Gastrocnemius medialis (tissue), 4 donors: Measurements from ENCODE around the gene CYP39A1. TPM values are rescaled to one million over a fixed set of nuclear protein-coding genes. Genes with fewer than 3 reads are reported as not detected.

ENCODE experiments used
- ATAC-seq, 2 donors: fragments of 150-250 bp; one replicate each; pipeline ENCODE4 v1.9.1; 2016
- DNase-seq, 2 donors: peaks; one replicate each; pipeline ENCODE4 v3.0.0-alpha.2; 2019
- H3K27ac ChIP-seq, 4 donors: fragments of 200-600 bp; sonication (generic); 1 replicate in 1 of 4; 2 replicates in 3 of 4; pipeline ENCODE4 v1.5.1; 2016 to 2018; ENCODE audit warnings: mild to moderate bottlenecking in 2 of 4, moderate library complexity in 1 of 4
- H3K27me3 ChIP-seq, 3 donors: fragments of 200-600 bp; sonication (generic) in 2 of 3; 1 replicate in 1 of 3; 2 replicates in 2 of 3; pipeline versions ENCODE4 v1.5.1 to v1.6.0; 2016 to 2019; ENCODE audit warnings: mild to moderate bottlenecking in 1 of 3, moderate library complexity in 1 of 3
- H3K36me3 ChIP-seq, 2 donors: fragments of 200-600 bp; sonication (generic) in 1 of 2; one replicate each; pipeline ENCODE4 v1.5.1; 2017 to 2018
- H3K4me1 ChIP-seq, 2 donors: fragments of 200-600 bp; sonication (generic) in 1 of 2; one replicate each; pipeline ENCODE4 v1.5.1; 2016 to 2017; ENCODE audit warnings: mild to moderate bottlenecking in 2 of 2
- H3K4me3 ChIP-seq, 4 donors: fragments of 200-600 bp; sonication (generic) in 3 of 4; 1 replicate in 1 of 4; 2 replicates in 3 of 4; pipeline ENCODE4 v1.5.1; 2016 to 2019; ENCODE audit warnings: mild to moderate bottlenecking in 2 of 4
- H3K9me3 ChIP-seq, 3 donors: fragments of 200-600 bp; sonication (generic) in 2 of 3; 1 replicate in 1 of 3; 2 replicates in 2 of 3; pipeline ENCODE4 v1.5.1; 2016 to 2019
- CTCF ChIP-seq, 5 experiments: fragments of 450-650 bp in 3 of 5; fragments of 200-600 bp in 2 of 5; sonication (generic) in 2 of 5; IDR thresholded peaks in 4 of 5; conservative IDR thresholded peaks in 1 of 5; 1 replicate in 4 of 5; 2 replicates in 1 of 5; pipeline ENCODE4 v1.5.1; 2016 to 2019; ENCODE audit warnings: antibody characterized with exemption in 5 of 5, mild to moderate bottlenecking in 3 of 5, moderate library complexity in 3 of 5
- POLR2A ChIP-seq, 2 donors: fragments of 450-650 bp; IDR thresholded peaks; one replicate each; pipeline ENCODE4 v1.6.1; 2017; ENCODE audit warnings: antibody characterized with exemption in 2 of 2, mild to moderate bottlenecking in 2 of 2, moderate library complexity in 2 of 2
- in situ Hi-C, 4 donors: fragments of 200-750 bp; cut with MboI; loops; one replicate each; pipeline versions ENCODE4 v1.15.0 to v1.8.0; 2017; ENCODE audit warnings: low sequenced_read_pairs in 4 of 4
- intact Hi-C: fragments of 100-400 bp; cut with DNase I; formaldehyde crosslinking; loops from one replicate; pipeline ENCODE4 v1.15.1; 2023; ENCODE audit warnings: low total_unique reads
- total RNA-seq, 4 donors: library from RNA; depleted of rRNA; stranded (reverse); fragments of >200 nt; gene quantifications; one replicate each; pipeline versions ENCODE4 v1.1.0 to v1.2.3, GENCODE V29; 2016

Gene CYP39A1
- total RNA-seq, 4 donors from 2014 or later: 0.24 to 3.8 (median 1.0) TPM

- no peaks in the 10 kb centered on the region for H3K9me3 ChIP-seq
- H3K27me3 ChIP-seq: no peaks in the 10 kb centered on the region
- H3K27ac ChIP-seq: no peak overlapping the region
- H3K36me3 ChIP-seq: no peaks in the 10 kb centered on the region
- H3K4me1 ChIP-seq: no peaks in the 10 kb centered on the region
- H3K4me3 ChIP-seq: no peak overlapping the region
- in situ Hi-C loops: no loop called here
- intact Hi-C loops: no loop called here
- DNase-seq: no peak
- TF ChIP-seq CTCF (IDR thresholded peaks at IDR 0.05 in 4 of 5, conservative IDR thresholded peaks at IDR 0.05 in 1 of 5) (no peak), POLR2A (IDR thresholded peaks at IDR 0.05) (no peak)
- no peak for ATAC-seq
These were observed 126.0 kb downstream of the CYP39A1 start for GRCh38 chr6:46526607-46527006.

GRCh38 chr6:46525583-46525982 is 127.0 kb downstream of the CYP39A1 start:
- H3K27ac ChIP-seq: no peak overlapping the region
- H3K4me1 ChIP-seq: no peaks in the 10 kb centered on the region
- in situ Hi-C loops: no loop called here
- no peaks in the 10 kb centered on the region for H3K9me3 ChIP-seq
- ATAC-seq: no peak
- no peaks in the 10 kb centered on the region for H3K36me3 ChIP-seq
- intact Hi-C loops: no loop called here
- no peaks in the 10 kb centered on the region for H3K27me3 ChIP-seq
- TF ChIP-seq POLR2A (IDR thresholded peaks at IDR 0.05): no peak
- TF ChIP-seq CTCF (IDR thresholded peaks at IDR 0.05 in 4 of 5, conservative IDR thresholded peaks at IDR 0.05 in 1 of 5): no peak
- no peak for DNase-seq
- no peak overlapping the region for H3K4me3 ChIP-seq

DNA sequence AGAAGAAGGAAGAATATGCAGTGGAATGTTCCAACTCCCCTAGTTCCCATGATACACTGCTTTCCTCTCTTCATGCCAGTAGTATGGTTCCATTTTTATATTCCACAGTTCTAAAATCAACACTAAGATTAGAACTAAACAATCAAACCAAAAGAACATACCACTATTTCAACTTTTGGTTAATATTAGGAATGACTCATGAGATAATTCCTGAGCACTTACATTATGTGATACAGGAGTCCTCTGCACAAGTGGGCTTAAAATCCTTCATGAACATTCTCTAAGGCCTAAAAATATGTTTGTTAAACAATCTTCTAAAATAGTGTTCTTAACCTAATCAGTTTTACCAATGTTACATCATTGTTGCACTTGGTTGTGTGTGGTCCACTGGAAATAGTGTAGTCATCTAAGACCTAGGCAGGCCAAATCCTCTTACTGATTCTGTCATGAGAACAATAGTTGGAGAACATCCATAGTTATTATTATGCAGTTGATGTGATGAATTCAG is 131.1 kb downstream of the CYP39A1 start:
- no peaks in the 10 kb centered on the region for H3K36me3 ChIP-seq
- in situ Hi-C loops: no loop called here
- intact Hi-C loops: no loop called here
- peaks cover 0 to 2% of the 10 kb centered on the region in 2 donors for H3K4me1 ChIP-seq
- no peak for DNase-seq
- TF ChIP-seq POLR2A (IDR thresholded peaks at IDR 0.05) (no peak), CTCF (IDR thresholded peaks at IDR 0.05 in 4 of 5, conservative IDR thresholded peaks at IDR 0.05 in 1 of 5) (no peak)
- no peaks in the 10 kb centered on the region for H3K9me3 ChIP-seq
- no peak overlapping the region for H3K4me3 ChIP-seq
- no peak for ATAC-seq
- H3K27ac ChIP-seq: no peak overlapping the region
- H3K27me3 ChIP-seq: no peaks in the 10 kb centered on the region

- no peak for ATAC-seq
- H3K27me3 ChIP-seq: no peaks in the 10 kb centered on the region
- no peak overlapping the region for H3K27ac ChIP-seq
- intact Hi-C loops: no loop called here
- H3K9me3 ChIP-seq: no peaks in the 10 kb centered on the region
- no peak for TF ChIP-seq POLR2A (IDR thresholded peaks at IDR 0.05)
- no peak for TF ChIP-seq CTCF (IDR thresholded peaks at IDR 0.05 in 4 of 5, conservative IDR thresholded peaks at IDR 0.05 in 1 of 5)
- DNase-seq: no peak
- no peak overlapping the region for H3K4me3 ChIP-seq
- in situ Hi-C loops: no loop called here
- no peaks in the 10 kb centered on the region for H3K36me3 ChIP-seq
- peaks cover 11 to 19% of the 10 kb centered on the region in 2 donors for H3K4me1 ChIP-seq
These were observed 135.4 kb downstream of the CYP39A1 start for GRCh38 chr6:46517202-46517601.

DNA sequence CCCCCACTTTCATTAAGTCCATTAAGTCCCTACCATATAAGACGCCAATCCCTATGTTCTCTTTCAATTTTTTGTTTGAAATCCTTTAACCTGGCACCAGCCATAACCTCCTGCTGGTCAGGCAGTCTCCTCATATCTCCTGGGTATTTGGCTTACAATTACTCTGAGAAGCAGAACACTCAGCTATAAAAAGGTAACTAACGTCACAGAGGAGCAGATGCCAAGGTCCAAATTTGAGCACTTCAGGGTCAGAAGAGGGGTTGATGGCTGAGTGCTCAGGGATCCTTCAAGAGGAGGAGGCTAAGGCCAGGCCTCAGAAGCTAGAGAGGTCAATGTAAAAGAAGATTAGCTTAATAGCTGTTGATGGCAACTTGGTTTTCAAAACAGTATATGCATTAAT is 139.1 kb downstream of the CYP39A1 start:
- ATAC-seq: no peak
- H3K36me3 ChIP-seq: no peaks in the 10 kb centered on the region
- no peaks in the 10 kb centered on the region for H3K9me3 ChIP-seq
- no peak for DNase-seq
- peaks cover 35 to 55% of the 10 kb centered on the region in 2 donors for H3K4me1 ChIP-seq
- H3K27me3 ChIP-seq: no peaks in the 10 kb centered on the region
- peak overlapping the region in 2 of 4 donors; percentile 2 to 54 for H3K27ac ChIP-seq
- no peak for TF ChIP-seq POLR2A (IDR thresholded peaks at IDR 0.05)
- no peak for TF ChIP-seq CTCF (IDR thresholded peaks at IDR 0.05 in 4 of 5, conservative IDR thresholded peaks at IDR 0.05 in 1 of 5)
- in situ Hi-C loops (no loop called here), intact Hi-C loops (no loop called here)
- H3K4me3 ChIP-seq: no peak overlapping the region
